ENCODE data around the gene DMXL2.

The DMXL2 gene

GRCh38 chr15:51526955-51527354, 95.6 kb downstream of the DMXL2 start:
- Histone ChIP-seq H3K9me3 (ENCODE audit: control insufficient read depth, low read length) (no peaks in the 10 kb centered on the region), H3K27ac (ENCODE audit: low read depth, low read length, severe bottlenecking) (no peak overlapping the region), H3K4me1 (ENCODE audit: control insufficient read depth, insufficient read depth, low read length, poor library complexity, severe bottlenecking) (no peaks in the 10 kb centered on the region), H3K4me3 (ENCODE audit: extremely low read depth, insufficient read depth, low read length, poor library complexity, severe bottlenecking) (no peak overlapping the region), H3K36me3 (ENCODE audit: control insufficient read depth, insufficient read depth, low read length) (no peaks in the 10 kb centered on the region)
- 95 to 100% methylated on average over 2 to 4 of the region's 5 CpGs for WGBS, 2 experiments (ENCODE audit: insufficient coverage in 2 of 2)

- no peaks in the 10 kb centered on the region for H3K36me3 ChIP-seq (ENCODE audit: control insufficient read depth, insufficient read depth, low read length)
- no peak overlapping the region for H3K27ac ChIP-seq (ENCODE audit: low read depth, low read length, severe bottlenecking)
- H3K4me1 ChIP-seq (ENCODE audit: control insufficient read depth, insufficient read depth, low read length, poor library complexity, severe bottlenecking) = no peaks in the 10 kb centered on the region
- H3K4me3 ChIP-seq (ENCODE audit: extremely low read depth, insufficient read depth, low read length, poor library complexity, severe bottlenecking) = no peak overlapping the region
- WGBS, 2 experiments (ENCODE audit: insufficient coverage in 2 of 2) = 80 to 82% methylated on average over 2 to 3 of the region's 5 CpGs
- H3K9me3 ChIP-seq (ENCODE audit: control insufficient read depth, low read length) = no peaks in the 10 kb centered on the region
These were observed 98.2 kb downstream of the DMXL2 start for GRCh38 chr15:51524376-51524775.

- Histone ChIP-seq H3K9me3 (ENCODE audit: control insufficient read depth, low read length) (no peaks in the 10 kb centered on the region), H3K4me3 (ENCODE audit: extremely low read depth, insufficient read depth, low read length, poor library complexity, severe bottlenecking) (no peak overlapping the region), H3K4me1 (ENCODE audit: control insufficient read depth, insufficient read depth, low read length, poor library complexity, severe bottlenecking) (no peaks in the 10 kb centered on the region), H3K36me3 (ENCODE audit: control insufficient read depth, insufficient read depth, low read length) (peaks cover 5% of the 10 kb centered on the region), H3K27ac (ENCODE audit: low read depth, low read length, severe bottlenecking) (no peak overlapping the region)
- no CpG with 5 or more reads among the region's 1 CpG for WGBS, 2 experiments (ENCODE audit: insufficient coverage in 2 of 2)
These were observed 106.3 kb downstream of the DMXL2 start for GRCh38 chr15:51516291-51516690.

GRCh38 chr15:51505251-51505650, 117.3 kb downstream of the DMXL2 start:
- peaks cover 2% of the 10 kb centered on the region for H3K36me3 ChIP-seq (ENCODE audit: control insufficient read depth, insufficient read depth, low read length)
- WGBS, 2 experiments (ENCODE audit: insufficient coverage in 2 of 2) = 100% methylated on average over 1 of the region's 1 CpG
- H3K9me3 ChIP-seq (ENCODE audit: control insufficient read depth, low read length) = no peaks in the 10 kb centered on the region
- no peak overlapping the region for H3K27ac ChIP-seq (ENCODE audit: low read depth, low read length, severe bottlenecking)
- H3K4me3 ChIP-seq (ENCODE audit: extremely low read depth, insufficient read depth, low read length, poor library complexity, severe bottlenecking) = no peak overlapping the region
- no peaks in the 10 kb centered on the region for H3K4me1 ChIP-seq (ENCODE audit: control insufficient read depth, insufficient read depth, low read length, poor library complexity, severe bottlenecking)

- H3K4me3 ChIP-seq (ENCODE audit: extremely low read depth, insufficient read depth, low read length, poor library complexity, severe bottlenecking) = no peak overlapping the region
- no peaks in the 10 kb centered on the region for H3K4me1 ChIP-seq (ENCODE audit: control insufficient read depth, insufficient read depth, low read length, poor library complexity, severe bottlenecking)
- H3K9me3 ChIP-seq (ENCODE audit: control insufficient read depth, low read length) = no peaks in the 10 kb centered on the region
- H3K27ac ChIP-seq (ENCODE audit: low read depth, low read length, severe bottlenecking) = no peak overlapping the region
- peaks cover 2% of the 10 kb centered on the region for H3K36me3 ChIP-seq (ENCODE audit: control insufficient read depth, insufficient read depth, low read length)
These were observed 119.6 kb downstream of the DMXL2 start for GRCh38 chr15:51503003-51503402.

GRCh38 chr15:51499379-51499976, 123.1 kb downstream of the DMXL2 start:
- H3K4me1 ChIP-seq (ENCODE audit: control insufficient read depth, insufficient read depth, low read length, poor library complexity, severe bottlenecking) = no peaks in the 10 kb centered on the region
- H3K27ac ChIP-seq (ENCODE audit: low read depth, low read length, severe bottlenecking) = no peak overlapping the region
- 55 to 93% methylated on average over 2 to 4 of the region's 5 CpGs for WGBS, 2 experiments (ENCODE audit: insufficient coverage in 2 of 2)
- H3K36me3 ChIP-seq (ENCODE audit: control insufficient read depth, insufficient read depth, low read length) = no peaks in the 10 kb centered on the region
- no peak overlapping the region for H3K4me3 ChIP-seq (ENCODE audit: extremely low read depth, insufficient read depth, low read length, poor library complexity, severe bottlenecking)
- H3K9me3 ChIP-seq (ENCODE audit: control insufficient read depth, low read length) = no peaks in the 10 kb centered on the region

GRCh38 chr15:51497806-51498205, 124.8 kb downstream of the DMXL2 start:
- no peaks in the 10 kb centered on the region for H3K9me3 ChIP-seq (ENCODE audit: control insufficient read depth, low read length)
- no peak overlapping the region for H3K27ac ChIP-seq (ENCODE audit: low read depth, low read length, severe bottlenecking)
- H3K36me3 ChIP-seq (ENCODE audit: control insufficient read depth, insufficient read depth, low read length) = no peaks in the 10 kb centered on the region
- H3K4me1 ChIP-seq (ENCODE audit: control insufficient read depth, insufficient read depth, low read length, poor library complexity, severe bottlenecking) = no peaks in the 10 kb centered on the region
- 83 to 100% methylated on average over 1 to 2 of the region's 3 CpGs for WGBS, 2 experiments (ENCODE audit: insufficient coverage in 2 of 2)
- no peak overlapping the region for H3K4me3 ChIP-seq (ENCODE audit: extremely low read depth, insufficient read depth, low read length, poor library complexity, severe bottlenecking)

- no peaks in the 10 kb centered on the region for H3K4me1 ChIP-seq (ENCODE audit: control insufficient read depth, insufficient read depth, low read length, poor library complexity, severe bottlenecking)
- H3K9me3 ChIP-seq (ENCODE audit: control insufficient read depth, low read length) = no peaks in the 10 kb centered on the region
- WGBS, 2 experiments (ENCODE audit: insufficient coverage in 2 of 2) = 86 to 92% methylated on average over 1 of the region's 1 CpG
- H3K4me3 ChIP-seq (ENCODE audit: extremely low read depth, insufficient read depth, low read length, poor library complexity, severe bottlenecking) = no peak overlapping the region
- no peak overlapping the region for H3K27ac ChIP-seq (ENCODE audit: low read depth, low read length, severe bottlenecking)
- H3K36me3 ChIP-seq (ENCODE audit: control insufficient read depth, insufficient read depth, low read length) = no peaks in the 10 kb centered on the region
These were observed 126.3 kb downstream of the DMXL2 start for GRCh38 chr15:51496246-51496645.

- Histone ChIP-seq H3K9me3 (ENCODE audit: control insufficient read depth, low read length) (no peaks in the 10 kb centered on the region), H3K27ac (ENCODE audit: low read depth, low read length, severe bottlenecking) (no peak overlapping the region), H3K4me3 (ENCODE audit: extremely low read depth, insufficient read depth, low read length, poor library complexity, severe bottlenecking) (no peak overlapping the region), H3K4me1 (ENCODE audit: control insufficient read depth, insufficient read depth, low read length, poor library complexity, severe bottlenecking) (no peaks in the 10 kb centered on the region), H3K36me3 (ENCODE audit: control insufficient read depth, insufficient read depth, low read length) (no peaks in the 10 kb centered on the region)
- WGBS, 2 experiments (ENCODE audit: insufficient coverage in 2 of 2) = 97 to 100% methylated on average over 1 to 5 of the region's 9 CpGs
These were observed 127.9 kb downstream of the DMXL2 start for GRCh38 chr15:51494411-51495314.

GRCh38 chr15:51493892-51494291, 128.7 kb downstream of the DMXL2 start:
- no CpG with 5 or more reads among the region's 2 CpGs for WGBS, 2 experiments (ENCODE audit: insufficient coverage in 2 of 2)
- H3K27ac ChIP-seq (ENCODE audit: low read depth, low read length, severe bottlenecking) = no peak overlapping the region
- H3K4me1 ChIP-seq (ENCODE audit: control insufficient read depth, insufficient read depth, low read length, poor library complexity, severe bottlenecking) = no peaks in the 10 kb centered on the region
- H3K36me3 ChIP-seq (ENCODE audit: control insufficient read depth, insufficient read depth, low read length) = no peaks in the 10 kb centered on the region
- no peaks in the 10 kb centered on the region for H3K9me3 ChIP-seq (ENCODE audit: control insufficient read depth, low read length)
- H3K4me3 ChIP-seq (ENCODE audit: extremely low read depth, insufficient read depth, low read length, poor library complexity, severe bottlenecking) = no peak overlapping the region

GRCh38 chr15:51492528-51492927, 130.0 kb downstream of the DMXL2 start:
- peaks cover 8% of the 10 kb centered on the region for H3K36me3 ChIP-seq (ENCODE audit: control insufficient read depth, insufficient read depth, low read length)
- H3K27ac ChIP-seq (ENCODE audit: low read depth, low read length, severe bottlenecking) = no peak overlapping the region
- H3K9me3 ChIP-seq (ENCODE audit: control insufficient read depth, low read length) = no peaks in the 10 kb centered on the region
- WGBS, 2 experiments (ENCODE audit: insufficient coverage in 2 of 2) = 88 to 90% methylated on average over 2 to 4 of the region's 4 CpGs
- no peak overlapping the region for H3K4me3 ChIP-seq (ENCODE audit: extremely low read depth, insufficient read depth, low read length, poor library complexity, severe bottlenecking)
- H3K4me1 ChIP-seq (ENCODE audit: control insufficient read depth, insufficient read depth, low read length, poor library complexity, severe bottlenecking) = no peaks in the 10 kb centered on the region

All from mesodermal cell (in vitro differentiated cells).